Gastroesophageal sphincter (tissue), 3 donors: ENCODE results near the gene ODC1.

Experiments
- EP300 ChIP-seq: sonication (generic); formaldehyde crosslinking; IDR thresholded peaks from one replicate; pipeline ENCODE4 v1.6.1; 2017; ENCODE audit warnings: antibody characterized with exemption, mild to moderate bottlenecking
- TF ChIP-seq, protein P1 (sequence below), 4 experiments: fragments of 200-600 bp in 2 of 4; fragments of 450-650 bp in 2 of 4; sonication (generic) in 1 of 4; IDR thresholded peaks; one replicate each; pipeline ENCODE4 v1.5.1; 2017 to 2019; ENCODE audit warnings: antibody characterized with exemption in 4 of 4, mild to moderate bottlenecking in 2 of 4, moderate library complexity in 2 of 4

DNA sequence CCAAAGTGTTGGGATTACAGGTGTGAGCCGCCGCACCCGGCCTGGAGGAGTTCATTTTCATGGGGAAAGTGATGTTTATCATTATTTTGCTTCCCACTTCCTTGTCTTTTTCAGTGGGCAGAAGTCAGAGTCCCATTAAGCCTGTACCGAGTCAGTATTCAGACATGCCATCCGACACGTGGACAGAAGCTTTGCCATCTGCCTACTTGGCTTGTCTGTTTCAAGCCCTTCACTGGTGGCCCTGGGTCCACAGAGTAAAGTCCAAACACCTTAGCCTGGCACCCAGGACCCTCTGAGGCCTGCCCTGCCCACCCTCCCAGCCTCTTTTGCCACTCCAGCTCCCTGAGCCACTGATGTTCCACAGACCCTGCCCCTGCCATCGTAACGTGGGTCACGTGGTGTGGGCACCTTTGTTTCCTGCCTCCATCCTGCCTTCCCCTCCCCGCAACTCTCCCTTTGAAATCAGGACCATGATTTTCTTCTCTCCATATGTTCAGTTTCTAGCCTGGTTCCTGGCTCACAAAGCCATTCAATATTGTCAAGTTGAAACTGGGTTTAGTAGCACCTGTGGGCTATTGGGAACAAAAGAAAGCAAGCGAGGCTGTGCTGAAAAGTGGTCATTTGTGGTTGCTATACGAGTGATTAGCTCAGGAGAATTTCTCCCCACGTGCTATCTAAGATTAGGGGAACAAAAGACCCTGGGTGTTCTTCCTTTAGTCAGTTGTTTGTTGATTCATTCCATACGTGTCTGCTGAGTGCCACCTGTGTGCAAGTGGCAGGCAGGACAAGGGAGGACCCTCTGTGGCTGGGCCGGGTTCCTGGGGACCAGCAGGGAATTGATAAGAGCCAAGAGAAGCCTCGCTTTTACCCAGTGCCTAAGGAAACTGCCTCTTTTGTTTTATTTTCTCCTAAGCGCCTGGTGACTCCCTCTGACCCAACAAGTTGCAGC, 5.1 kb upstream of the ODC1 start:
- TF ChIP-seq, protein P1, sequence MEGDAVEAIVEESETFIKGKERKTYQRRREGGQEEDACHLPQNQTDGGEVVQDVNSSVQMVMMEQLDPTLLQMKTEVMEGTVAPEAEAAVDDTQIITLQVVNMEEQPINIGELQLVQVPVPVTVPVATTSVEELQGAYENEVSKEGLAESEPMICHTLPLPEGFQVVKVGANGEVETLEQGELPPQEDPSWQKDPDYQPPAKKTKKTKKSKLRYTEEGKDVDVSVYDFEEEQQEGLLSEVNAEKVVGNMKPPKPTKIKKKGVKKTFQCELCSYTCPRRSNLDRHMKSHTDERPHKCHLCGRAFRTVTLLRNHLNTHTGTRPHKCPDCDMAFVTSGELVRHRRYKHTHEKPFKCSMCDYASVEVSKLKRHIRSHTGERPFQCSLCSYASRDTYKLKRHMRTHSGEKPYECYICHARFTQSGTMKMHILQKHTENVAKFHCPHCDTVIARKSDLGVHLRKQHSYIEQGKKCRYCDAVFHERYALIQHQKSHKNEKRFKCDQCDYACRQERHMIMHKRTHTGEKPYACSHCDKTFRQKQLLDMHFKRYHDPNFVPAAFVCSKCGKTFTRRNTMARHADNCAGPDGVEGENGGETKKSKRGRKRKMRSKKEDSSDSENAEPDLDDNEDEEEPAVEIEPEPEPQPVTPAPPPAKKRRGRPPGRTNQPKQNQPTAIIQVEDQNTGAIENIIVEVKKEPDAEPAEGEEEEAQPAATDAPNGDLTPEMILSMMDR (IDR thresholded peaks at IDR 0.05), result no peak
- TF ChIP-seq EP300, result no peak
